ENCODE data around the gene BCAP31.

Gene BCAP31

DNA sequence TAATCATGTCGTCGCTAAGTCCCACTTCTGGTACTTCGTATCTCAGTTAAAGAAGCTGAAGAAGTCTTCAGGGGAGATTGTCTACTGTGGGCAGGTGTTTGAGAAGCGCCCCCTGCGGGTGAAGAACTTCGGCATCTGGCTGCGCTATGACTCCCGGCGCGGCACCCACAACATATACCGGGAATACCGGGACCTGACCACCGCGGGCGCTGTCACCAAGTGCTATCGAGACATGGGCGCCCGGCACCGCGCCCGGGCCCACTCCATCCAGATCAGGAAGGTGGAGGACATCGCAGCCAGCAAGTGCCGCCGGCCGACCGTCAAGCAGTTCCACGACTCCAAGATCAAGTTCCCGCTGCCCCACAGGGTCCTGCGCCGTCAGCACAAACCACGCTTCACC is 61.9 kb downstream of the BCAP31 start:
- peak; percentile 33 for TF ChIP-seq CTCF (conservative IDR thresholded peaks at IDR 0.05; ENCODE audit: low read length)
- no peak overlapping the region for H3K4me3 ChIP-seq (ENCODE audit: low read length)
- DNase-seq (ENCODE audit: low read depth) = no peak

DNA sequence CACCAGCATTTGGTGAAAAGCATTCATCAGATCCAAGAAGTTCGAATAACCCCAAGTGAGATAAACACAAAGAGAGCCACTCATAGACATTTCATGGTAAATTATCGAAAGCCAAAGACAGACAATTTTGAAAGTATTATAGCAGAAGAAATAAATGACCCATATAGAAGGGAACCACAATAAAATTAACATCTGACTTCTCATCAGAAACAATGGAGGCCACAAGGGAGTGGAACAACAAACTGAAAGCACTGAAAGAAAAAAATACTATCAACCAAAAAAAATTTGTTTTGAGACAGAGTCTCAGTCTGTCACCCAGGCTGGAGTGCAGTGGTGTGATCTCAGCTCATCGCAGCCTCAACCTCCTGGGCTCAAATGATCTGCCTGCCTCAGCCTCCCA is 64.9 kb downstream of the BCAP31 start:
- no peak for TF ChIP-seq CTCF (conservative IDR thresholded peaks at IDR 0.05; ENCODE audit: low read length)
- DNase-seq (ENCODE audit: low read depth) = no peak
- no peak overlapping the region for H3K4me3 ChIP-seq (ENCODE audit: low read length)

- no peak for DNase-seq (ENCODE audit: low read depth)
- no peak for TF ChIP-seq CTCF (conservative IDR thresholded peaks at IDR 0.05; ENCODE audit: low read length)
Measured at GRCh38 chrX:153657161-153657560, 67.0 kb downstream of the BCAP31 start.

DNA sequence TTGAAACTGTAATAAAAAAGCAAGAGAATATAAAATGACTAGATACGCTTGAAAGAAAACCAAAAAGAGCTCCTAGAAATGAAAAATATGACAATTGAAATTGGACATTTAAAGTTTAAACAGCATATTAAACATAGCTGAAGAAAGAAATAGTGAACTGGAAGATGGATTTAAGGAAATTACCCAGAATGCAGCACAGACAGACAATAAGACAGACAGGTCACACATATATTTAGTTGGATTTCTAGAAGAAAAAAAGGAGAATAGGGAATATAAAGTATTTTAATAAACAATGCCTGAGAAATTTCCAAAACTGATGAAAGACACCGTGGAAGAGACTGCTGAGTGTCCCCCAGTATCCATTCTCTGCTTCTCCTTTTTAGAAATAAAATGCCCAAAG is 70.6 kb downstream of the BCAP31 start:
- H3K4me3 ChIP-seq (ENCODE audit: low read length) = no peak overlapping the region
- DNase-seq (ENCODE audit: low read depth) = no peak
- TF ChIP-seq CTCF (conservative IDR thresholded peaks at IDR 0.05; ENCODE audit: low read length) = no peak

More at GRCh38 chrX:153657161-153657560, 67.0 kb downstream of the BCAP31 start:
- no peak overlapping the region for H3K4me3 ChIP-seq (ENCODE audit: low read length)

GRCh38 chrX:153651540-153652079 is 72.6 kb downstream of the BCAP31 start:
- H3K4me3 ChIP-seq (ENCODE audit: low read length) = no peak overlapping the region
- peak; percentile 32; the same call in 1 of the 2 replicates for TF ChIP-seq CTCF (conservative IDR thresholded peaks at IDR 0.05; ENCODE audit: low read length)
- no peak for DNase-seq (ENCODE audit: low read depth)

- H3K4me3 ChIP-seq (ENCODE audit: low read length) = no peak overlapping the region
- TF ChIP-seq CTCF (conservative IDR thresholded peaks at IDR 0.05; ENCODE audit: low read length) = no peak
- no peak for DNase-seq (ENCODE audit: low read depth)
Measured at GRCh38 chrX:153650959-153651358, 73.2 kb downstream of the BCAP31 start.
